ENCODE data around the gene NT5C1A.

GRCh38 chr1:39632323-39632681 lies 39.6 kb downstream of the NT5C1A start:
- TF ChIP-seq CTCF (IDR thresholded peaks at IDR 0.05) (no peak), POLR2A (IDR thresholded peaks at IDR 0.05) (no peak)

All from lower leg skin (tissue), 3 donors.